Measurements from ENCODE around the gene SHOC2.

GRCh38 chr10:110881247-110881646 is 38.2 kb upstream of the SHOC2 start:
- TF ChIP-seq CTCF (IDR thresholded peaks at IDR 0.05) (no peak), EP300 (IDR thresholded peaks at IDR 0.05) (no peak)
